IPS-18c (cell line): ENCODE results near the gene ZDHHC17.
"Not testable (repeated sequence)": the region's sequence is repeated elsewhere in the genome, so short reads cannot be mapped to it uniquely, and the experiment has no call there.

Experiments
- H3K4me3 ChIP-seq: 2 replicates; pipeline ENCODE4 v1.7.0; 2013; ENCODE audit warnings: low read depth, mild to moderate bottlenecking, low read length, moderate library complexity; ENCODE audit not compliant: insufficient read depth
- H3K9me3 ChIP-seq: one replicate; pipeline ENCODE4 v1.6.1; 2013; ENCODE audit warnings: mild to moderate bottlenecking, low read length, moderate library complexity; ENCODE audit not compliant: control insufficient read depth, insufficient read depth

The ZDHHC17 gene

DNA sequence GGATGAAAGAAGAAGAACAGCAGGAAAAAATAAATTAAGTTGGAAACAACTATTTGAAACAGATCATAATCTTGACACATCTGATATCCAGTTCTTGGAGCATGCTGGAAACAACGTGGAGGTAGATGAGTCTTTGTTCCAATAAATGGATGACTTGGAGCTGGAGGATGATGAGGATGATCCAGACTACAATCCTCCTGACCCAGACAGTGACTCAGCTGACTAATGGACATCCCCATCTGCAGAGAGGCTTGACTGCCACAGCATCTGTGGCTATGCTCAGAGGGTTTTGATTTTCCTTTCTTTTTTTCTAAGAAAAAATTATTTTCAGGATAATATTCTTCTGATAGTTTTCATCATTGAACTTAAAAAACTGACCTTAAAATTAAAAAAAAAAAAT is 6.2 kb upstream of the ZDHHC17 start:
- peaks cover 2% of the 10 kb centered on the region for H3K9me3 ChIP-seq
- H3K4me3 ChIP-seq = no peak overlapping the region

DNA sequence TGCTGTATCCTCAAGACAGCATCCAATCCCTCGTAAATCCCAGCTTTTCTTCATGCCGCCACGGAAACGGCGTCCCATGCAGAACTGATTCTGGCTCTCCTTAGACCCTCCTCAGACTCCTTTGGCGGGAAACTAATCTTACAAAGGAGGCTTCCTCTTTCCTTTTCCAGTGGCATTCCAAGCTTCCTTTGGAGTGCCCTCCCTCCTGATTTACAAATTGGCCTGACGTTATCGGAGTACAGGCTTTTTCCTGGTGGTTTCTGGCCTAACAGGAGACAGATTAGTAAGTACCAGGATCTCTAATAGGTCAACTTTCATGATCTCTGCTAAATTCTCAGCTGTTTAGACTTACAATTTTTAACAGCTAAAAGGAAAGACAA is 1.3 kb upstream of the ZDHHC17 start:
- Histone ChIP-seq H3K4me3 (peak overlapping the region; percentile 85; the same call in 1 of the 2 replicates), H3K9me3 (no peaks in the 10 kb centered on the region)

DNA sequence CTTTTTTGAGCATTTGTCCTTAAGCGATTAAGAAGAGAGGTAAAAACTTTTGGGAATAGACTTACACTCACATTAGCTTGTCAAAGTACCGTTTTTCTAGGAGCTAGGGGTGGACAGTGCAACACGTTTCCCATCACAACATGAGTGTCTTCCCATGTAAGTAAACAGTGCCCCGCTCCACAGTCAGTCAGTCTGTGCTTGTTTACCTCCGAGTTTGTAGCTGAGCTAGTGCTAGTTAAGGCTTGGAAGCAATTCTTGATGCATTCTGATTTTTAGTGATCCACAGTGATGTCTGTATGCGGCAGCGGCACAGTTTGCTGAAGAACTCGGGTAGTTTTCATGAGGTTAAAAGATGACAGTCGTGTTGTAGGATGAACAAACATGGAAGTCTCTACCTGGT is 941 bp downstream of the ZDHHC17 start:
- Histone ChIP-seq H3K9me3 (no peaks in the 10 kb centered on the region), H3K4me3 (peak overlapping the region; percentile 85)

DNA sequence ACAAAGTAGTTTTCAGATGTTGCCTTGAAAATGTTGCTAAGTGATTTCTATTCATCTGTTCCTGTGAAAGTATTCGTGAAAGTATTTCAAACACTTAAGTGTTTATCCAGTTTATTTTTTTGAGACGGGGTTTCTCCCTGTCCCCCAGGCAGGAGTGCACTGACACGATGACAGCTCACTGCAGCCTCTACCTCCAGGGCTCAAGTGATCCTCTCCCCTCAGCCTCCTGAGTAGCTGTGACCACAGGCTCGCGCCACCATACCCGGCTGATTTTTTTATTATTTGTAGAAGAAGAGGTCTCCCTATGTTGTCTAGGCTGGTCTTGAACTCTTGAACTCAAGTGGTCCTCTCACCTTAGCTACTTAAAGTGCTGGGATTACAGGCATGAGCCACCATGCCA is 1.7 kb downstream of the ZDHHC17 start:
- Histone ChIP-seq H3K4me3 (peak overlapping the region; percentile 4; the same call in 1 of the 2 replicates), H3K9me3 (no peaks in the 10 kb centered on the region)

DNA sequence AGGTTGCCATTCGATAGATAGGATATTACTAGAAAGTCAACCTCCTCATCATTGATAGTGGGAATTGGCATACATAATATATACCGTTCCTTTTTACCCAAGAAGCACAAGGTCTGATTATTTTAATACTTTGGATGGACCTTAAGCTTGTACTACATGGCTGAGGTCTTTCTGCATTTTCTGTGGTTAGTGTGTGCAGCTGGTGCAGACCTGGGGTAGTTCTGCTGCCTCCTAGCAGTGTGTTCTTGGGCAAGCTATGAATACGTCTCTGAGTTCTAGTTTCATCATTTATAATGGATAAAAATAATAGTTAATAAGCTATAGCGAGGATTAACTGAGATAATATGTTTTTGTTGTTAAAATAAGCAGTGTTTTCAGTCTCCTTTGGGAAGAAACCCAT is 2.2 kb downstream of the ZDHHC17 start:
- H3K4me3 ChIP-seq = no peak overlapping the region

DNA sequence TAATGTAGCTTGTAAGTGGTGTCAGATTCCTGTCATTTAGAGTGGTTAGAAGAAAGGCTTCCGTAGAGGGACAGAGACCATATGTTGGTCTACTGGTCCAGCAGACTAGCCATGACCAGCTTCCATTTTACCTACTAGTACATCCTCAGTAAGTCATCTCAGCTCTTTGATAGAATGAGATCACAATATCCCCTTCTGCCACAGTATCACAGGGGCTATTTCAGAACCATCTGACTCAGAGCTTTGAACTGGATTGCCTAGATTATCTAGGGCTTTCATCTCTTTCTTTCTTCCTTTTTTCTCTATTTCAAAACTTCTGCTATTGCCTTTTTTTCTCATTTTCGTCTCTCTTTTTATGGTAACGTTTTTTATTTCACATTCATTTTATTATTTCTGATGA is 4.7 kb downstream of the ZDHHC17 start:
- H3K9me3 ChIP-seq = no peaks in the 10 kb centered on the region
- H3K4me3 ChIP-seq = no peak overlapping the region

More for the DNA sequence above, 2.2 kb downstream of the ZDHHC17 start:
- H3K9me3 ChIP-seq = no peaks in the 10 kb centered on the region

DNA sequence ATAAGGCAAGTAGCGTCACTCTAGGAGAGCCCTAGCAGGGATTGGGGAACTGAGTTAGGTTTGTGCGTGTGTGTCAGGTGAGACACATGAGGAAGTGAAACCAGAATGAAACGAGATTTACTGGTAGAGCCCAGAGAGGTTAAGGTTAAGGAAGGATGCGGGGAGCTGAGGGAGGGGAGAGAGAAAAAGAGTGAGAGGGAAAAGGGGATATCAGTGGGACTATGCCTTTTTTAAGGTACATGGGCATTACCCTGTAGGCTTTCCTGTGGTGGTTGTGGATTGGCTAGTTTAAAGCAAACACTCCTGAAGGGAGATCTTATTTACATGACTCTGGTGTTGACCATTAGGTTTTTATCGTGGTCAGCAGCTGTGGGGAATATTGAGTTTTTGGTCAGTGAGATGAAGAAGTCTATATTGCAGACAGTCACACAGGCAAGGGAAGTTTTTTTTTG is 13.9 kb downstream of the ZDHHC17 start:
- no peaks in the 10 kb centered on the region for H3K9me3 ChIP-seq
- no peak overlapping the region for H3K4me3 ChIP-seq

DNA sequence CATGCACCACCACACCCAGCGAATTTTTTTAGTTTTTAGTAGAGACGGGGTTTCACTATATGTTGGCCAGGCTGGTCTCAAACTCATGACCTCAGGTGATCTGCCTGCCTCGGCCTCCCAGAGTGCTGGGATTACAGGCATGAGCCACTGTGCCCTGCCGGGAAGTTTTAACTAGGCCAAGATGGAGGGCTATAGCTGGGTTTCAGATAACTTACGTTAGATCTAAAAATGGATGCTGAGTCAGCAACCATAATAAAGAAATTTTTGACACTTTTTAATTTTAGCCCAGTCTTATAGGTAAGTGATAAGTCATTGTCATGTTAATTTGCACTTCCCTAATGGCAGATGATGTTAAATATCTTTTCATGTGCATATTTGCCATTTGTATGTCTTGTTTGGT is 14.4 kb downstream of the ZDHHC17 start:
- Histone ChIP-seq H3K4me3 (no peak overlapping the region), H3K9me3 (no peaks in the 10 kb centered on the region)

DNA sequence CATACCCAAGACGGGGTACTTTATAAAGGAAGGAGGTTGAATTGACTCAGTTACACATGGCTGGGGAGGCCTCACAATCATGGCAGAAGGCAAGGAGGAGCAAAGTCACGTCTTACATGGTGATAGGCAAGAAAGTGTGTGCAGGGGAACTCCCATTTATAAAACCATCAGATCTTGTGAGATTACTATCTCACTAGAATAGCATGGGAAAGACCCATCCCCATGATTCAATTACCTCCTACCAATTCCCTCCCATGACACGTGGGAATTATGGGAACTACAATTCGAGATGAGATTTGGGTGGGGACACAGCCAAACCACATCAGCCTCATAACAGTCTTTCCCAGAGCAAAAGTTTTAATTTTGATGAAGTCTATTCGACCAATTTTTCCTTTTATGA is 15.4 kb downstream of the ZDHHC17 start:
- not testable (repeated sequence) for H3K4me3 ChIP-seq, H3K9me3 ChIP-seq

DNA sequence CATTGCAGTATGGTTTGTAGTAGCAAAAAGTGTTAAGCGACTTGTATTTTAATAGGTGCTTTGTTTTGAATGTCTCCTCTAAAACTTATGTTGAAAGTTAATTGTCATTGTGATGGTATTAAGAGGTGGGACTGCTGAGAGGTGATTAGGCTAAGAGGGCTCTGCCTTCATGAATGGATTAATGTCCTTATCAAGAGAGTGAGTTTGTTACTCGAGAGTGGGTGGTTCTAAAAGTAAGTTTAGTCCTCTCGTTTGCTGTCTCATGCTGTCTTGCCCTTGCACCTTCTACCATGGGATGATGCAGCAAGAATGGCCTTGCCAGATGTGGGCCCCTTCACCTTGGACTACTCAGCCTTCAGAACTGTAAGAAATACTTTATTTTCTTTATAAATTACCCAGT is 17.4 kb downstream of the ZDHHC17 start:
- no peaks in the 10 kb centered on the region for H3K9me3 ChIP-seq
- no peak overlapping the region for H3K4me3 ChIP-seq

DNA sequence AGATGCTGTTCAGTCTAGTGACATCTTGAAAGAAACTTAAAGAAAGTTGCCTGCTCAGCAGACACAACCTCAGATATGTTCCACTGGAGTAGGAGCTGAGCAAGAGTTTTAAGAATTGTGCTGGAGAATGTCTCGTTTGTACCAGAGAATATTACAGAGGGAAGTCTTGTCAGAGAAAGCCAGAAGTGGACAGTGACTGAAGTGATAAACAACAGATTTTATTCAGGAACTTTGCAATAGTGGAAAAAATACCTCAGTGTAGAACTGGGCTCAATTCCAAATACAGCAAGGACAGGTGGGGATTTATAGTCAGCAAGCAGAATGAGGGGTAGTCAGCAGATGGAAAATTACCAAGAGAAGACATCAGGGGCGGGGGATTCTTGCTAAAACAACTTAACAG is 18.6 kb downstream of the ZDHHC17 start:
- Histone ChIP-seq H3K4me3 (no peak overlapping the region), H3K9me3 (no peaks in the 10 kb centered on the region)

DNA sequence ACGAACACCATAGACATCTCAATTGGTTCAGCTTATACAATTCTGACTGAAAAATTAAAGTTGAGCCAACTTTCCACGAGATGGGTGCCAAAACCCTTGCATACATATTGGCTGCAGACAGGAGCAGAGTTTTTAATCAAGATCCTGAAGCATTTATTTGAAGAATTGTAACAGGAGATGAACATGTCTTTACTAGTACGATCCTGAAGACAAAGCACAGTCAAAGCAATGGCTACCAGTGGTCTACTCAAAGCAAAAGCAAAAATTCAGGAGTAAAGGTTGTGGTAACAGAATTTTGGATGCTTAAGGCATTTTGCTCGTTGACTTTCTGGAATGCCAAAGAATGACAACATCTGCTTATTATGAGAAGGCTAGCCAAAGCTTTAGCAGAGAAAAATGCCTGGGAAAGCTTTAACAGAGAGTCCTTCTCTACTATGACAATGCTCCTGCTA is 20.7 kb downstream of the ZDHHC17 start:
- Histone ChIP-seq H3K4me3 (no peak overlapping the region), H3K9me3 (no peaks in the 10 kb centered on the region)

DNA sequence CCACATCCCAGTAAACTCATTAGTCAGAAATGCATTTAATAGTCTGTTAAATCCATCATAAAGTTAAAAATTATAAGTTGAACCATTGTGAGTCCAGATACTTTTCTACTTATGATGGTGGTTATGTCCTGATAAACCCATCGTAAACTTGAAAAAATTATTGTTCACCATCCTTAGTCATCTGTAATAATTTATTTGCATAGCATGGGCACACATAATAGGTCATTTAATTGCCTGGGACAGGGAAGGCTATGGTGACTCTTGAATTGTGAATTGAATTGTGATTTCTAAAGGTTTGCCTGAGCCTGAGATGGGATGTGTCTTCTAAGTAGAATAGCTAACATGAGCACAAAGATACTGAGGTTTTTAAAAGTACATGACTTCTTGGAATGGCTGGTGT is 21.5 kb downstream of the ZDHHC17 start:
- no peaks in the 10 kb centered on the region for H3K9me3 ChIP-seq

DNA sequence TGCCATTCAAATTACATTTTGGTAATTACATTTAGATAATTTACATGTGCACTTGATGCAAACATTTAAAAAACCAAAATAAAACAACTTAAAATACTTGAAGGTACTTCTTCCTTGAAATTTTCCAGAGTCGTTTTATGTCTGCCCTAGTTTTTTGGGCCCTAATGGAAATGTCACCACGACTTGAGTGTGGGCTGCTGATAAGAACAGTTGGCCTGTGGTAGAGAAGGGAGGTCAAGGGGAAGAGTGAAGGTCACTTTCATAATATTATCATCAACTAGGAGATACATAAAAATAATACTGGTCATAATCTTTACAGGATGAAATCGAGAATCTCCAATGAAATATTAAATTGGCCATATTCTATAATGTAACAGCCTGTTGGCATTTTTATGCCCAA is 23.1 kb downstream of the ZDHHC17 start:
- Histone ChIP-seq H3K4me3 (no peak overlapping the region), H3K9me3 (no peaks in the 10 kb centered on the region)

More for the DNA sequence above, 21.5 kb downstream of the ZDHHC17 start:
- H3K4me3 ChIP-seq = no peak overlapping the region

DNA sequence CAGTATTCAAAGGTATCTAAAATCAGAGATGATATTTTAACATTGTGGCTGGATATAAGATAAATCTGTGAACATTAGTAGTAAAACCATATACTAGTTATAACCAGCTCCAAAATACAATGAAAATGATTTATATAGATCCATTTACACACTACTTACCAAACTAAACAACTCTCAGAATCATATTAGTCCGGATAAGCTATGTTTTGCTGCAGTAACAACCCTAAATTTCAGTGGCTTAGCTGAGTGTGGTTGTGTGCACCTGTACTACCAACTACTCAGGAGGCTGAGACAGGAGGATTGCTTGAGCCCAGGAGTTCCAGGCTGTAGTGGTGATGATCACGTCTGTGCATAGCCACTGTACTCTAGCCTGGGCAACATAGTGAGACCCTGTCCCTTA is 23.8 kb downstream of the ZDHHC17 start:
- Histone ChIP-seq H3K9me3 (no peaks in the 10 kb centered on the region), H3K4me3 (no peak overlapping the region)

DNA sequence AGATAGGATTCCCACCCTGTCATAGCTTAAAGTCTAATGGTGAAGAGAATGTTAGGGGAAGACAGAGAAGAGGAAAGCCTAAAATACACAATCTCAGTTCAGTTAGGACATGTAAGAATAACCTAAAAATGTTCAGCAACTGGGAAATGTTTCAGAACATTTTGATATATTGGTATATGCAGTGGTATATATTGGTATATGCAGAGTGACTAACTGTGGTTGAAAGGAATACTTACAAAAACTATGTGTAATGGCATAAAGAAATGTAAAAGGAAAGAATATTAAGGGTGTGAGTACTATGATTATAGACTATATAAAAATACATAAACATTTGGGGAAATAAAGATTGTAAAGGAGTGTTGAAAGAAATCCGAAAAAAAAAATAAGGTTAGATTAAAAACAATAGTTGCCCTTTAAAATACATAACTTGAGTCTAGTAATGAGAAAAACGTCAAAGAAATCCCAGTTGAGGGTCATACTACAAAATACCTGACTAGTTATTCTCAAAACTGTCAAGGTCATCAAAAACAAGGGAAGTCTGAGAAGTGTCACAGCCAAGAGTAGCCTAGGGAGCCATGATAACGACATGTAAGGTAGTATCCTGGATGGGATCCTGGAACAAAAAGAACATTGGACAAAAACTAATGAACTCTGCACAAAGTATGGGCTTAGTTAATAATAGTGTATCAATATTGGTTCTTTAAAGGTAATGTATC is 25.6 kb downstream of the ZDHHC17 start:
- Histone ChIP-seq H3K4me3 (no peak overlapping the region), H3K9me3 (no peaks in the 10 kb centered on the region)

DNA sequence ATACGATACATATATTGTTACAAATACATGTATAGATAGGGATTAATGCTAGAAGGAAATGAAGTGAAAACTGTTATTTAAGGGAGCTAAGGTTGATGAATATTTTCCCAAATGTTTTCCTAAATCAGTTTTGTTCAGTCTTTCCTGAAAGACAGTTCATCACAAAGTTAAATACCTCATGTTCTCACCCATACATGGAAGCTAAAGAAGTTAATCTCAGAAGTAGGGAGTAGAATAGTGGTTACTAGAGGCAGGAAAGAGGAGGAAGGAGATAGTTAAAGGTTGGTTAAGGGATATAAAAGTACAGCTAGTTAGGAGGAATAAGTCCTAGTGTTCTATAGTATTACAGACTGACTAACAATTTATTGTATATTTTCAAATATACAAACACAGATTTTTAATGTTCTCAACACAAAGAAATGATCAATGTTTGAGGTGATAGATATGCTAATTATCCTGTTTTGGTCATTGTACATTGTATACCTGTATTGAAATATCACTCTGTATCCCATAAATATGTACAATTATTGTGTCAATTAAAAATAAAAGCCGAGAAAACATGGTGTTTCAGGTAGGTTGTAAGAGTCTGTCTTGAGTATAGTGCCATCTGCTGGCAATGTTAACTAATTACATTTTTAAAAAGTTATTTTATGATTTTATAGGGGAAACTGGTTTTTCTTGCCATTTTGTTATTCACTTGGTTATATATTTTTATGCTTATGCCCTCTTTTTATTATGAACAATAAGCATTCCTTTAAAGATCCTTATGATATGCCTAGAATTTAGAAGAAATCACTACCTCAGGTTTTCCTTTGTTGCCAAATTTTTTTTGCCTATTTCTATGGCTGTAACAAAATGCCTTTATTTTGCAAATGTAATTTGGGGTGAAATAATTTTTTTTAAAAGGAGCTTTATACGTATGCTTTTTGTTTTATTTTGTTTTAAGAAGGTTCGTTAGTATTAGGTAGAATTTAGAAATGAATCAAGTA is 26.9 kb downstream of the ZDHHC17 start:
- Histone ChIP-seq H3K9me3 (no peaks in the 10 kb centered on the region), H3K4me3 (no peak overlapping the region)

DNA sequence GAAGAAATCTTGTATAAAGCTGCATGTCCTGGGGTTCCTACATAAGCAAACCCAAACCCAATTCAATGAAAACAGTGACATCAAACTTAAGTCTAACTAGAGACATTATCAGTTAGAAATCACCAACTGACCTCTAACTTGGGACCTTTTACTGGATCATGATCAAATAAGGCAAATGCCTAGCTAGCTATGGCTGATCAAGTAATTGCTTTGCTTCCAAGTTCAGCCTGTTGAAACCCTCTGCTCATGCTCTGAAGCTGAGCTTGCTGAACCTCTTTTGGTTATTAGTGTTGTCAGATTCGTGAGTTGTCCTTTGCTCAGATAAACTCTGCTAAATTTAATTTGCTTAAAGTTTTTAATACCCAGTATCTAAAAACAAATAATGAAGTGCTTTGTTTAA is 28.9 kb downstream of the ZDHHC17 start:
- Histone ChIP-seq H3K4me3 (no peak overlapping the region), H3K9me3 (no peaks in the 10 kb centered on the region)
